HCT116 (cell line): ENCODE measurements around the gene ADIPOQ. TPM values are rescaled to one million over a fixed set of nuclear protein-coding genes. Genes with fewer than 3 reads are reported as not detected.
"Not testable (repeated sequence)": the region's sequence is repeated elsewhere in the genome, so short reads cannot be mapped to it uniquely, and the experiment has no call there.

Experiments
- ATAC-seq: fragments of 200-7000 bp; cut with Tn5 transposase; 2 replicates; pipeline ENCODE4 v1.9.1; 2020; ENCODE audit warnings: mild to moderate bottlenecking, moderate library complexity
- BruUV-seq: library from RNA; stranded (reverse); fragments of 400-500 nt; replicated peaks from 2 replicates; lab custom pipeline; 2021; lab: Mats Ljungman, UMichigan
- CTCF ChIA-PET: fragments of 300-600 bp; sonication (Branson Sonifier 250); formaldehyde crosslinking; loops from one replicate; lab custom pipeline; 2021; ENCODE audit warnings: antibody characterized with exemption; lab: Charles Lee
- POLR2A ChIA-PET: fragments of 300-600, 350-600 bp; sonication (Branson Sonifier 250); formaldehyde crosslinking; loops from one replicate; lab custom pipeline; 2021; ENCODE audit warnings: antibody characterized with exemption; lab: Charles Lee
- RAD21 ChIA-PET, 2 experiments: fragments of 300-600 bp; sonication (Branson Sonifier 250); formaldehyde crosslinking; loops; one replicate each; lab custom pipeline; 2023; ENCODE audit warnings: low total read pairs in 2 of 2; ENCODE audit not compliant: uncharacterized antibody in 2 of 2, unreplicated experiment in 2 of 2, low non-redundant PET in 1 of 2; lab: Charles Lee
- DNase-seq: peaks from one replicate; pipeline ENCODE4 v3.0.0-alpha.2; 2010; ENCODE audit warnings: low read depth, low spot score
- H2AFZ ChIP-seq: fragments of 200-600 bp; shearing (Covaris generic), sonication (generic); 2 replicates; pipeline ENCODE4 v1.6.1; 2017; ENCODE audit warnings: low read depth, mixed run types, mixed read lengths, antibody characterized with exemption, low read length; ENCODE audit not compliant: poor library complexity, severe bottlenecking
- H3K27ac ChIP-seq: 2 replicates; pipeline ENCODE4 v1.5.1; 2012; ENCODE audit warnings: low read depth, low read length
- H3K27me3 ChIP-seq: fragments of 200-600 bp; sonication (generic); 2 replicates; pipeline ENCODE4 v1.6.1; 2016; ENCODE audit warnings: mixed run types, low read length, mixed read lengths; ENCODE audit not compliant: insufficient read depth
- H3K36me3 ChIP-seq, 2 experiments: fragments of 200-500 bp in 1 of 2; fragments of 200-600 bp in 1 of 2; sonication (Bioruptor generic) in 1 of 2; sonication (generic) in 1 of 2; 2 replicates each; pipeline versions ENCODE4 v1.5.1 to v1.6.1; 2014 to 2016; ENCODE audit warnings: low read length in 2 of 2, inconsistent platforms in 1 of 2, mixed read lengths in 1 of 2, mixed run types in 1 of 2; ENCODE audit not compliant: insufficient read depth in 2 of 2, control insufficient read depth in 1 of 2
- H3K4me1 ChIP-seq, 2 experiments: fragments of 200-600 bp in 1 of 2; sonication (generic) in 1 of 2; 2 replicates each; pipeline versions ENCODE4 v1.5.1 to v1.6.1; 2012 to 2017; ENCODE audit warnings: low read length in 2 of 2, inconsistent platforms in 1 of 2, mild to moderate bottlenecking in 1 of 2, mixed read lengths in 1 of 2, mixed run types in 1 of 2, moderate library complexity in 1 of 2; ENCODE audit not compliant: insufficient read depth in 2 of 2, control insufficient read depth in 1 of 2
- H3K4me2 ChIP-seq: fragments of 200-600 bp; sonication (generic); 2 replicates; pipeline ENCODE4 v1.6.1; 2017; ENCODE audit warnings: mixed run types, low read length, mixed read lengths
- H3K4me3 ChIP-seq, 2 experiments: fragments of 200-600 bp in 1 of 2; sonication (generic) in 1 of 2; replicated peaks in 1 of 2; 2 replicates each; pipeline ENCODE4 v1.5.1; 2011 to 2016; ENCODE audit warnings: low read length in 2 of 2, control low read depth in 1 of 2, low read depth in 1 of 2, mild to moderate bottlenecking in 1 of 2, mixed read lengths in 1 of 2, mixed run types in 1 of 2
- H3K79me2 ChIP-seq: fragments of 200-600 bp; sonication (generic); 2 replicates; pipeline ENCODE4 v1.6.1; 2017; ENCODE audit warnings: mild to moderate bottlenecking, mixed run types, low read length, moderate library complexity, mixed read lengths; ENCODE audit not compliant: insufficient read depth
- H3K9ac ChIP-seq: fragments of 200-600 bp; sonication (generic); 2 replicates; pipeline ENCODE4 v1.6.1; 2016; ENCODE audit warnings: low read length, mixed read lengths
- H3K9me2 ChIP-seq: fragments of 200-600 bp; sonication (generic), shearing (Covaris generic); 2 replicates; pipeline ENCODE4 v1.6.1; 2017; ENCODE audit warnings: mixed run types, mild to moderate bottlenecking, moderate library complexity; ENCODE audit not compliant: insufficient read depth
- H3K9me3 ChIP-seq, 2 experiments: fragments of 200-500 bp in 1 of 2; fragments of 200-600 bp in 1 of 2; sonication (Bioruptor generic) in 1 of 2; sonication (generic) in 1 of 2; 2 replicates each; pipeline ENCODE4 v1.6.1; 2014 to 2017; ENCODE audit warnings: low read length in 2 of 2, mixed read lengths in 2 of 2, inconsistent platforms in 1 of 2, low read depth in 1 of 2, mild to moderate bottlenecking in 1 of 2, mixed run types in 1 of 2, moderate library complexity in 1 of 2; ENCODE audit not compliant: control insufficient read depth in 1 of 2, insufficient read depth in 1 of 2
- H4K20me1 ChIP-seq: fragments of 200-600 bp; sonication (generic), shearing (Covaris generic); 2 replicates; pipeline ENCODE4 v1.6.1; 2017; ENCODE audit warnings: mixed run types, mild to moderate bottlenecking, moderate library complexity; ENCODE audit not compliant: insufficient read depth
- POLR2A ChIP-seq: IDR thresholded peaks from 2 replicates; pipeline ENCODE4 v1.7.0; 2011; ENCODE audit warnings: borderline replicate concordance; ENCODE audit not compliant: insufficient read depth, insufficient read length; ENCODE audit errors: extremely low read depth
- POLR2AphosphoS5 ChIP-seq: IDR thresholded peaks from 2 replicates; pipeline ENCODE4 v1.6.1; 2011; ENCODE audit warnings: mild to moderate bottlenecking, low read depth, low read length, moderate library complexity
- RAD21 ChIP-seq: IDR thresholded peaks from 2 replicates; pipeline ENCODE4 v1.6.1; 2012; ENCODE audit warnings: low read depth, mild to moderate bottlenecking
- ZFX ChIP-seq: fragments of 450-650 bp; IDR thresholded peaks from 2 replicates; pipeline ENCODE4 v1.6.1; 2017
- intact Hi-C: fragments of 100-400 bp; cut with micrococcal nuclease; formaldehyde crosslinking; loops from 2 replicates; pipeline ENCODE4 v1.10.0; 2022
- total RNA-seq: library from RNA; stranded (reverse); gene quantifications from one replicate; pipeline ENCODE4 v1.2.1, GENCODE V29; 2021; ENCODE audit not compliant: unreplicated experiment

Gene ADIPOQ
- total RNA-seq, 1 experiment from 2014 or later, result not detected

DNA sequence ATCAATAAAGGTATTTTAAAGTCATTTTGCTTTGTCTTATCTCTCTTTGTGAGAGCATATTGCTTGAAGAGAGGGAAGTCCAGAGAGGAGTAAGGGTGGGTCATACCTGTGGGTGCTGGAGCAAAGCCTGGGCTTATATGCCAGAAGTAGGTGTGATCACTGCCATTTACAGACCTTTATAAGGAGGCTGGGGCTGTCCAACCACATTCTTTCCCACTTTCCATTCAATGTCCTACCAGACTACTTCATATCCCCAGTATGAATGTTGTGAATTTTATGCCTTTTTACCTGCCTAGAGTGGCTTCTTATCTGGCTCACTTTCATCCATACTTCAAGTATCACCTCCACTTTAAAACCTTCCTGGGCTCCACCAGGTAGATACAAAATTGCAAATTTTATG lies 48.4 kb downstream of the ADIPOQ start:
- no peak overlapping the region for H3K27ac ChIP-seq
- no peak overlapping the region for H2AFZ ChIP-seq
- H3K4me2 ChIP-seq, result no peak overlapping the region
- no peak overlapping the region for H3K9ac ChIP-seq
- no peak for ATAC-seq
- no peaks in the 10 kb centered on the region for H4K20me1 ChIP-seq
- no peaks in the 10 kb centered on the region for H3K9me2 ChIP-seq
- no peaks in the 10 kb centered on the region for H3K9me3 ChIP-seq
- POLR2A ChIA-PET, result no interaction called here
- RAD21 ChIA-PET, result no interaction called here
- TF ChIP-seq POLR2A, result no peak
- no peak for TF ChIP-seq RAD21
- H3K36me3 ChIP-seq, result no peaks in the 10 kb centered on the region
- no peaks in the 10 kb centered on the region for H3K79me2 ChIP-seq
- H3K27me3 ChIP-seq, result no peaks in the 10 kb centered on the region
- H3K4me1 ChIP-seq, result no peaks in the 10 kb centered on the region
- no TSS peak for BruUV-seq
- H3K4me3 ChIP-seq, result no peak overlapping the region
- CTCF ChIA-PET, result no interaction called here
- DNase-seq, result no peak
- intact Hi-C loops, result no loop called here

DNA sequence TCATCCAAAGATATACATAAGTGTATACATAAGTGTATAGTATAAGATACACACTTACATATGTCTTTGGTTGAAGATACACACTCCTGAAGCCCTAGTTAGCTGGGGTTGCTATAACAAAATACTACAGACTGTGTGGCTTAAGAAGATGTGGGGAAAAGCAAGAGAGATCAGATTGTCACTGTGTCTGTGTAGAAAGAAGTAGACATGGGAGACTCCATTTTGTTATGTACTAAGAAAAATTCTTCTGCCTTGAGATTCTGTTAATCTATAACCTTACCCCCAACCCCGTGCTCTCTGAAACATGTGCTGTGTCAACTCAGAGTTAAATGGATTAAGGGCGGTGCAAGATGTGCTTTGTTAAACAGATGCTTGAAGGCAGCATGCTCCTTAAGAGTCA lies 50.6 kb downstream of the ADIPOQ start:
- H3K27ac ChIP-seq, H3K27me3 ChIP-seq, H3K9me3 ChIP-seq, BruUV-seq, CTCF ChIA-PET, H3K9me2 ChIP-seq, H2AFZ ChIP-seq, DNase-seq, H3K9ac ChIP-seq, POLR2A ChIA-PET, H3K4me1 ChIP-seq, ATAC-seq, H3K4me3 ChIP-seq, H3K36me3 ChIP-seq, H3K79me2 ChIP-seq, H4K20me1 ChIP-seq, intact Hi-C loops, RAD21 ChIA-PET, H3K4me2 ChIP-seq: not testable (repeated sequence)

DNA sequence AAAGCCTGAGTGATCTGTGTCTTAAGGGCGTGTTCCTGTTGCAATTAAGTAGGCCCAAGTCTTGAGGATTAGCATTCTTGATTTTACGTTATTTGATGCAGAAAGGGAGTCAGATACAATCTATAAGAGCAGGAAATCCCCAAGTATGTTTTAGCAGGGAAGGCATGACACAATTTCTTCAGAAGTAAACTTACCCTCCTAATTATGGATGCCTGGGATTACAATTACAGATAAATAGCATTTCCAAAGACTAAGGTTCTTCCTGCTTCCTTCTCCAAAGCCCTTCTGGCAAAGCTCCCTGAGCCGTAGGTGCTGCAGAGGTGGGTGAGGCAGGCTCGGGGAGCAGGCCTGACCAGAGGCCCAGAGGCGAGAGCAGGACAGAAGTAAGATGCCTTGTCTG lies 52.9 kb downstream of the ADIPOQ start:
- no peak for ATAC-seq
- Histone ChIP-seq H3K27ac (no peak overlapping the region), H3K79me2 (no peaks in the 10 kb centered on the region), H3K4me3 (no peak overlapping the region), H3K9ac (no peak overlapping the region), H3K36me3 (no peaks in the 10 kb centered on the region), H3K4me1 (no peaks in the 10 kb centered on the region), H3K9me2 (no peaks in the 10 kb centered on the region), H4K20me1 (no peaks in the 10 kb centered on the region), H3K9me3 (no peaks in the 10 kb centered on the region), H3K4me2 (no peak overlapping the region), H3K27me3 (no peaks in the 10 kb centered on the region), H2AFZ (no peak overlapping the region)
- no TSS peak for BruUV-seq
- intact Hi-C loops, result no loop called here
- POLR2A ChIA-PET, result no interaction called here
- CTCF ChIA-PET, result no interaction called here
- RAD21 ChIA-PET, result no interaction called here
- no peak for TF ChIP-seq POLR2AphosphoS5
- TF ChIP-seq ZFX, result no peak
- DNase-seq, result no peak
